HepG2 (cell line): ENCODE measurements around the gene PRM3. TPM values are rescaled to one million over a fixed set of nuclear protein-coding genes. Genes with fewer than 3 reads are reported as not detected.
A peak's percentile ranks its signal among the peaks of the same experiment; 100 is the strongest.

Source experiments
- KDM2A ChIP-seq: sonication (generic); formaldehyde crosslinking; IDR thresholded peaks from 2 replicates; pipeline ENCODE4 v1.4.0; 2020; ENCODE audit warnings: low read depth, missing genetic modification reagents, borderline replicate concordance
- NRL ChIP-seq: sonication (generic); formaldehyde crosslinking; IDR thresholded peaks from 2 replicates; pipeline ENCODE4 v1.5.0; 2020; ENCODE audit warnings: missing genetic modification reagents, mild to moderate bottlenecking, moderate library complexity, borderline replicate concordance
- SP1 ChIP-seq, 2 experiments: fragments of 450-650 bp in 1 of 2; sonication (generic) in 1 of 2; formaldehyde crosslinking in 1 of 2; IDR thresholded peaks; 2 replicates each; pipeline versions ENCODE4 v1.4.0 to v1.6.1; 2016 to 2020; ENCODE audit warnings: missing genetic modification reagents in 1 of 2
- WIZ ChIP-seq: sonication (generic); formaldehyde crosslinking; IDR thresholded peaks from 2 replicates; pipeline ENCODE4 v1.5.1; 2020; ENCODE audit warnings: mild to moderate bottlenecking, missing genetic modification reagents
- ZBTB40 ChIP-seq, 2 experiments: fragments of 450-650 bp in 1 of 2; sonication (generic) in 1 of 2; formaldehyde crosslinking in 1 of 2; IDR thresholded peaks; 2 replicates each; pipeline versions ENCODE4 v1.6.1 to v1.8.0; 2016 to 2022; ENCODE audit warnings: antibody characterized with exemption in 1 of 2, mild to moderate bottlenecking in 1 of 2, missing genetic modification reagents in 1 of 2
- ZNF205 ChIP-seq: IDR thresholded peaks from 2 replicates; pipeline ENCODE4 v1.6.1; 2018; ENCODE audit warnings: missing biosample characterization, missing genetic modification reagents
- ZNF3 ChIP-seq: IDR thresholded peaks from 2 replicates; pipeline ENCODE4 v1.7.0; 2017; ENCODE audit warnings: inconsistent platforms
- ZNF33B ChIP-seq: sonication (generic); formaldehyde crosslinking; IDR thresholded peaks from 2 replicates; pipeline ENCODE4 v1.5.1; 2020; ENCODE audit warnings: mild to moderate bottlenecking, missing genetic modification reagents
- ZNF432 ChIP-seq: sonication (generic); formaldehyde crosslinking; IDR thresholded peaks from 2 replicates; pipeline ENCODE4 v1.5.0; 2020; ENCODE audit warnings: missing genetic modification reagents, mild to moderate bottlenecking, borderline replicate concordance
- ZNF563 ChIP-seq: sonication (generic); formaldehyde crosslinking; IDR thresholded peaks from 2 replicates; pipeline ENCODE4 v1.8.0; 2022; ENCODE audit warnings: mild to moderate bottlenecking, moderate library complexity, missing genetic modification reagents
- ZNF564 ChIP-seq: sonication (generic); formaldehyde crosslinking; IDR thresholded peaks from 2 replicates; pipeline ENCODE4 v1.8.1; 2023; ENCODE audit warnings: mild to moderate bottlenecking, missing genetic modification reagents
- ZNF614 ChIP-seq: IDR thresholded peaks from 2 replicates; pipeline ENCODE4 v1.6.1; 2018; ENCODE audit warnings: missing biosample characterization, missing genetic modification reagents, inconsistent platforms, borderline replicate concordance
- ZNF646 ChIP-seq: sonication (generic); formaldehyde crosslinking; IDR thresholded peaks from 2 replicates; pipeline ENCODE4 v1.9.0; 2021; ENCODE audit warnings: mild to moderate bottlenecking, missing genetic modification reagents
- polyA plus RNA-seq, 8 experiments: library from polyadenylated mRNA; depleted of rRNA in 3 of 8; stranded (reverse) in 7 of 8; unstranded in 1 of 8; fragments of >200 nt; fragmentation: Illumina TruSeq in 4 of 8; extraction: Trizol in 4 of 8; gene quantifications; 2 replicates each; pipeline versions ENCODE4 v1.2.1 to v1.2.3, GENCODE V29; 2011 to 2016; ENCODE audit warnings: low read depth in 4 of 8, missing spikeins in 1 of 8, mixed read lengths in 1 of 8; ENCODE audit not compliant: insufficient read depth in 1 of 8
- total RNA-seq, 5 experiments: library from RNA; depleted of rRNA; stranded (reverse); fragments of >200 nt; fragmentation: Illumina TruSeq; extraction: Trizol; gene quantifications; 2 replicates each; pipeline ENCODE4 v1.2.3, GENCODE V29; 2016; ENCODE audit warnings: low read depth in 1 of 5

PRM3 gene
- total and polyA plus RNA-seq, 2 of the 13 experiments (the other 11 are each of a cell fraction or from before 2014, with no cell fraction given) = not detected

- TF ChIP-seq ZBTB40 (IDR thresholded peaks at IDR 0.05) = no peak
- no peak for TF ChIP-seq ZBTB40 (CRISPR knock-in tag; IDR thresholded peaks at IDR 0.05)
- TF ChIP-seq ZNF563 (CRISPR knock-in tag) = 0 out of 2 replicates have a peak, but pooled peaks have one; percentile 17
- TF ChIP-seq ZNF564 (CRISPR knock-in tag) = 0 out of 2 replicates have a peak, but pooled peaks have one; percentile 3
- TF ChIP-seq ZNF614 = no peak
- peak; percentile 73; the same call in 1 of the 2 replicates for TF ChIP-seq NRL
- no peak for TF ChIP-seq ZNF205 (CRISPR knock-in tag)
- no peak for TF ChIP-seq SP1 (IDR thresholded peaks at IDR 0.05)
- no peak for TF ChIP-seq SP1 (CRISPR knock-in tag; IDR thresholded peaks at IDR 0.05)
- TF ChIP-seq ZNF646 (CRISPR knock-in tag) = no peak
- TF ChIP-seq WIZ = no peak
- TF ChIP-seq ZNF33B = 0 out of 2 replicates have a peak, but pooled peaks have one; percentile 55
- TF ChIP-seq ZNF3 (CRISPR knock-in tag) = no peak
- 0 out of 2 replicates have a peak, but pooled peaks have one; percentile 39 for TF ChIP-seq ZNF432 (CRISPR knock-in tag)
- peak; percentile 59 for TF ChIP-seq KDM2A (CRISPR knock-in tag)
Measured at GRCh38 chr16:11250091-11250785, 23.2 kb downstream of the PRM3 start (continued).
